Neural crest cell (in vitro differentiated cells): ENCODE data around the gene TNFAIP3. TPM values are rescaled to one million over a fixed set of nuclear protein-coding genes. Genes with fewer than 3 reads are reported as not detected.

Experiments
- DNase-seq: peaks from one replicate; pipeline ENCODE4 v3.0.0; 2021; ENCODE audit warnings: low read depth, mixed read lengths, low spot score
- H3K27ac Mint-ChIP-seq: one replicate; pipeline ENCODE4 v1.8.0; 2021; ENCODE audit warnings: mild to moderate bottlenecking, mixed read lengths; ENCODE audit not compliant: unreplicated experiment
- H3K27me3 Mint-ChIP-seq: 2 replicates; pipeline ENCODE4 v1.8.0; 2021; ENCODE audit warnings: low read depth, mild to moderate bottlenecking, mixed read lengths
- H3K36me3 Mint-ChIP-seq: 2 replicates; pipeline ENCODE4 v1.8.0; 2021; ENCODE audit warnings: low read depth, mild to moderate bottlenecking, mixed read lengths
- H3K4me1 Mint-ChIP-seq: 2 replicates; pipeline ENCODE4 v1.8.0; 2021; ENCODE audit warnings: mixed read lengths
- H3K4me3 Mint-ChIP-seq: one replicate; pipeline ENCODE4 v1.8.0; 2021; ENCODE audit warnings: mild to moderate bottlenecking, mixed read lengths
- H3K9me3 Mint-ChIP-seq: 2 replicates; pipeline ENCODE4 v1.8.0; 2021; ENCODE audit warnings: mixed read lengths
- total RNA-seq: library from RNA; stranded (reverse); gene quantifications from 2 replicates; pipeline ENCODE4 v1.2.1, GENCODE V29; 2021
- TF ChIP-seq, protein P1 (sequence below): fragments of 200-600 bp; sonication (generic); conservative IDR thresholded peaks from 2 replicates; pipeline ENCODE4 v1.5.0; 2021; ENCODE audit warnings: antibody characterized with exemption, mild to moderate bottlenecking

Gene TNFAIP3
- total RNA-seq, 1 donor from 2014 or later: 2.9 TPM

GRCh38 chr6:137913996-137914529, 47.0 kb downstream of the TNFAIP3 start:
- no peak overlapping the region for H3K4me3 Mint-ChIP-seq
- TF ChIP-seq, protein P1, sequence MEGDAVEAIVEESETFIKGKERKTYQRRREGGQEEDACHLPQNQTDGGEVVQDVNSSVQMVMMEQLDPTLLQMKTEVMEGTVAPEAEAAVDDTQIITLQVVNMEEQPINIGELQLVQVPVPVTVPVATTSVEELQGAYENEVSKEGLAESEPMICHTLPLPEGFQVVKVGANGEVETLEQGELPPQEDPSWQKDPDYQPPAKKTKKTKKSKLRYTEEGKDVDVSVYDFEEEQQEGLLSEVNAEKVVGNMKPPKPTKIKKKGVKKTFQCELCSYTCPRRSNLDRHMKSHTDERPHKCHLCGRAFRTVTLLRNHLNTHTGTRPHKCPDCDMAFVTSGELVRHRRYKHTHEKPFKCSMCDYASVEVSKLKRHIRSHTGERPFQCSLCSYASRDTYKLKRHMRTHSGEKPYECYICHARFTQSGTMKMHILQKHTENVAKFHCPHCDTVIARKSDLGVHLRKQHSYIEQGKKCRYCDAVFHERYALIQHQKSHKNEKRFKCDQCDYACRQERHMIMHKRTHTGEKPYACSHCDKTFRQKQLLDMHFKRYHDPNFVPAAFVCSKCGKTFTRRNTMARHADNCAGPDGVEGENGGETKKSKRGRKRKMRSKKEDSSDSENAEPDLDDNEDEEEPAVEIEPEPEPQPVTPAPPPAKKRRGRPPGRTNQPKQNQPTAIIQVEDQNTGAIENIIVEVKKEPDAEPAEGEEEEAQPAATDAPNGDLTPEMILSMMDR: no peak
- peaks cover 4% of the 10 kb centered on the region for H3K36me3 Mint-ChIP-seq

GRCh38 chr6:137914530-137915193, 47.6 kb downstream of the TNFAIP3 start:
- peaks cover 4% of the 10 kb centered on the region for H3K36me3 Mint-ChIP-seq
- H3K4me3 Mint-ChIP-seq: no peak overlapping the region
- TF ChIP-seq, protein P1: no peak

More at GRCh38 chr6:137913996-137914529, 47.0 kb downstream of the TNFAIP3 start:
- no peak for DNase-seq
- H3K27me3 Mint-ChIP-seq: no peaks in the 10 kb centered on the region
- peaks cover 12% of the 10 kb centered on the region for H3K4me1 Mint-ChIP-seq
- peaks cover 11% of the 10 kb centered on the region for H3K9me3 Mint-ChIP-seq
- H3K27ac Mint-ChIP-seq: no peak overlapping the region

DNA sequence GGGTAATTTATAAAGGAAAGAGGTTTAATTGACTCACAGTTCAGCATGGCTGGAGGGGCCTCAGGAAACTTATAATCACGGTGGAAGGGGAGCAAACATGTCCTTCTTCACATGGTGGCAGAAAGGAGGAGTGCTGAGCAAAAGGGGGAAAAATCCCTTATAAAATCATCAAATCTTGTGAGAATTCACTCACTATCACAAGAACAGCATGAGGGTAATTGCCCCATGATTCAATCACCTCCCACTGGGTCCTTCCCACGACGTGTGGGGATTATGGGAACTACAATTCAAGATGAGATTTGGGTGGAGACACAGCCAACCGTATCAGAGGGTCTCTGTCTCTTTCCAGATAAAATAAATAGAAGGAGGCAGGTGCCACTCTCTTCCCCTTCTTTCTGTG, 48.7 kb downstream of the TNFAIP3 start:
- Mint-ChIP-seq H3K4me1 (peaks cover 12% of the 10 kb centered on the region), H3K27ac (no peak overlapping the region), H3K27me3 (no peaks in the 10 kb centered on the region), H3K36me3 (peaks cover 4% of the 10 kb centered on the region), H3K4me3 (no peak overlapping the region), H3K9me3 (peaks cover 11% of the 10 kb centered on the region)
- TF ChIP-seq, protein P1: no peak
- DNase-seq: no peak

More at GRCh38 chr6:137914530-137915193, 47.6 kb downstream of the TNFAIP3 start:
- Mint-ChIP-seq H3K27ac (no peak overlapping the region), H3K27me3 (no peaks in the 10 kb centered on the region), H3K9me3 (peaks cover 11% of the 10 kb centered on the region), H3K4me1 (peaks cover 12% of the 10 kb centered on the region)
- no peak for DNase-seq

DNA sequence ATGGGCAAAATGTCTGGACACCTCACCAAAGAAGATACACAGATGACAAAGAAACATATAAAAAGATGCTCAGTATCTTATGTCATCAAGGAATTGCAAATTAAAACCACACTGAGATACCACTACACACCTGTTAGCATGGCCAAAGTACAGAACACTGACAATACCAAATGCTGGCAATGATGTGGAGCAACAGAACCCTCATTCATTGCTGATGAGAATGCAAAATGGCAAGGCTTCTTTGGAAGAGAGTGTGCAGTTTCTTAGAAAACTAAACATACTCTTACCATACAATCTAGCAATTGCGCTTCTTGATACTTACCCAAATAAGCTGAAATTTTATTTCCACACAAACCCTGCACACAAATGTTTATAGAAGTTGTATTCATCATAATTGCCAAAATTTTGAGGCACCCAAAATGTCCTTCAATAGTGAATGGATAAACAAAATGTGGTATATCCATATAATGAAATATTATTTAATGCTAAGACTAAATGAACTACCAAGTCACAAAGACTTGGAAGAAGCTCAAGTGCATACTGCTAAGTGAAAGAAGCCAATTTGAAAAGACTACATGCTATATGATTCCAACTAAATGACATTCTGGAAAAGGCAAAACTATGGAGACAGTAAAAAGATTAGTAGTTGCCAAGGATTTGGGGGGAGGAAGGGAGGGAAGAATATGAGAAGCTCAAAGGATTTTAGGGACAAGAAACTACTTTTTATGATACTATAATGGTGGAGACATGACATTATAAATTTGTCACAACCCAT, 50.7 kb downstream of the TNFAIP3 start:
- Mint-ChIP-seq H3K27me3 (no peaks in the 10 kb centered on the region), H3K4me1 (no peaks in the 10 kb centered on the region), H3K9me3 (peaks cover 11% of the 10 kb centered on the region), H3K36me3 (peaks cover 4% of the 10 kb centered on the region), H3K4me3 (no peak overlapping the region), H3K27ac (no peak overlapping the region)
- TF ChIP-seq, protein P1: no peak
- no peak for DNase-seq

GRCh38 chr6:137919502-137919823, 52.4 kb downstream of the TNFAIP3 start:
- Mint-ChIP-seq H3K27me3 (no peaks in the 10 kb centered on the region), H3K4me3 (no peak overlapping the region), H3K9me3 (peaks cover 4% of the 10 kb centered on the region), H3K36me3 (no peaks in the 10 kb centered on the region), H3K4me1 (peaks cover 5% of the 10 kb centered on the region), H3K27ac (no peak overlapping the region)
- TF ChIP-seq, protein P1: no peak
- DNase-seq: no peak
